Endothelial cell of umbilical vein (primary cell): ENCODE data around the gene INO80B.

Source experiments
- GATA2 ChIP-seq: IDR thresholded peaks from 2 replicates; pipeline ENCODE4 v1.7.0; 2011; ENCODE audit warnings: low read depth, mild to moderate bottlenecking, moderate library complexity, mixed read lengths, low read length; ENCODE audit not compliant: insufficient read length, insufficient read depth
- TF ChIP-seq, protein P1 (sequence below), 2 donors: IDR thresholded peaks; 1 replicate in 1 of 2; 2 replicates in 1 of 2; pipeline ENCODE4 v1.5.1; 2011; ENCODE audit warnings: low read length in 2 of 2, mild to moderate bottlenecking in 2 of 2, moderate library complexity in 2 of 2, control low read depth in 1 of 2, inconsistent platforms in 1 of 2, low read depth in 1 of 2; ENCODE audit not compliant: insufficient read depth in 1 of 2; ENCODE audit errors: extremely low read depth in 1 of 2

DNA sequence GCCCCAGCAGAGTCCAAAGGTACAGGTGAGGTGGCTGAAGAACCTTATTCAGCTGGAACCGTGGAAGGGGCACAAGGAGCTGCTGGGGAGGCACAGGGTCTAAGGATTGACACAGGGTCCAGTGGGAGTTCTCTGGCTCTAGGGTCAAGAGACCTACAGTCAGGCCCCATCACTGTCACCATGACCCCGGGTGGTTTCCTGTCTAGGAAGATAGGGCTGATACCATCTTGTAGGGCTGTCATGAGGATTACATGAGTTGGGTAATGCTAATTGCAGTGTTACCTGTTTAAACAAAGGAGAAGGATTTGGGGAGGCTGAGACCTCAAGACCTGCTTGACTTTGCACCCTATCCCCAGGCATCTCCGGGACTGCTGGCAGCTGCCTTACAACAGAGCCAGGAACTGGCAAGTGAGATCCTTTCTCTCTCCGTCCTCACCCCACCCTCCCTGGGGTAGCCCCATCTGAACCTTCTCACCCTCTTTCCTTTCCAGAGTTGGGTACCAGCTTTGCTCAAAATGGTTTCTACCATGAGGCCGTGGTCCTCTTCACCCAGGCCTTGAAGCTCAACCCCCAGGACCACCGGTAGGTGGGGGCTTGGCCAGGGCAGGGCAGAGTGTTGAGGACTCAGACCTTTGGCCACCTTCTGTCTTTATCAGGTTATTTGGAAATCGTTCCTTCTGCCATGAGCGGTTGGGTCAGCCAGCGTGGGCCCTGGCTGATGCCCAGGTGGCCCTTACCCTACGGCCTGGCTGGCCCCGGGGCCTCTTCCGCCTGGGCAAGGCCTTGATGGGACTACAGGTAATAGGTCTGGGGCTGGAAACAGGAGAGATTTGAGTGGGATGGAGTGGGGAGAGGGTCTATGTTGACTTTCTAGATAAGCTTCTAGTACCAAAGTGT, 37.0 kb downstream of the INO80B start:
- no peak for TF ChIP-seq GATA2
- TF ChIP-seq, protein P1, sequence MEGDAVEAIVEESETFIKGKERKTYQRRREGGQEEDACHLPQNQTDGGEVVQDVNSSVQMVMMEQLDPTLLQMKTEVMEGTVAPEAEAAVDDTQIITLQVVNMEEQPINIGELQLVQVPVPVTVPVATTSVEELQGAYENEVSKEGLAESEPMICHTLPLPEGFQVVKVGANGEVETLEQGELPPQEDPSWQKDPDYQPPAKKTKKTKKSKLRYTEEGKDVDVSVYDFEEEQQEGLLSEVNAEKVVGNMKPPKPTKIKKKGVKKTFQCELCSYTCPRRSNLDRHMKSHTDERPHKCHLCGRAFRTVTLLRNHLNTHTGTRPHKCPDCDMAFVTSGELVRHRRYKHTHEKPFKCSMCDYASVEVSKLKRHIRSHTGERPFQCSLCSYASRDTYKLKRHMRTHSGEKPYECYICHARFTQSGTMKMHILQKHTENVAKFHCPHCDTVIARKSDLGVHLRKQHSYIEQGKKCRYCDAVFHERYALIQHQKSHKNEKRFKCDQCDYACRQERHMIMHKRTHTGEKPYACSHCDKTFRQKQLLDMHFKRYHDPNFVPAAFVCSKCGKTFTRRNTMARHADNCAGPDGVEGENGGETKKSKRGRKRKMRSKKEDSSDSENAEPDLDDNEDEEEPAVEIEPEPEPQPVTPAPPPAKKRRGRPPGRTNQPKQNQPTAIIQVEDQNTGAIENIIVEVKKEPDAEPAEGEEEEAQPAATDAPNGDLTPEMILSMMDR (IDR thresholded peaks at IDR 0.05; ENCODE audit: extremely low read depth in 1 of 2, insufficient read depth in 1 of 2, low read depth in 1 of 2, low read length in 2 of 2) = no peak
